ENCODE results near the gene CORT.

DNA sequence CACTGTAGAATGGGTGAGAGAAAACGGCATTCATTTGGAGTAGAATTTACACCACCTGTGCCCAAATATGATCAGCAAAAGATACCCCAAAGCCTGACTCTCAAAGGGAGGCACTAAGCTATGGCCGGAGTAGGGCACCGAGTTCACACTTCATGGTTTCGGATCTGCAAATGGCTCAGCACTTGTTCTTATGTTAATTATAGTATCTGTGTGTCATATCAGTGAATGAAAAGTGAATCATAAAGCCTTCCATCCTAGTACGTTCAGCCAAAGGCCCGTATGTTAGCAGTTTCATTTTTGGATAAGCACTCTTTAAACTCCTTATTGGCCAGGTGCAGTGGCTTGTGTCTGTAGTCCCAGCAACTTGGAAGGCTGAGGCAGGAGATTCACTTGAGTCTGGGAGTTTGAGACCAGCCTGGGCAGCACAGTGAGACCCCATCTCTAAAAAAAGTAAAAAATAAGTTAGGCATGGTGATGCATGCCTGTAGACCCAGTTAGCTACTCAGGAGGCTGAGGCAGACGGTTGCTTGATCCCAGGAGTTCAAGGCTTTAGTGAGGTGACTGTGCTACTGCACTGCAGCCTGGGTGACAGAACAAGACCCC is 4.9 kb upstream of the CORT start:
- TF ChIP-seq POLR2A (IDR thresholded peaks at IDR 0.05), result no peak
- TF ChIP-seq, protein P1, sequence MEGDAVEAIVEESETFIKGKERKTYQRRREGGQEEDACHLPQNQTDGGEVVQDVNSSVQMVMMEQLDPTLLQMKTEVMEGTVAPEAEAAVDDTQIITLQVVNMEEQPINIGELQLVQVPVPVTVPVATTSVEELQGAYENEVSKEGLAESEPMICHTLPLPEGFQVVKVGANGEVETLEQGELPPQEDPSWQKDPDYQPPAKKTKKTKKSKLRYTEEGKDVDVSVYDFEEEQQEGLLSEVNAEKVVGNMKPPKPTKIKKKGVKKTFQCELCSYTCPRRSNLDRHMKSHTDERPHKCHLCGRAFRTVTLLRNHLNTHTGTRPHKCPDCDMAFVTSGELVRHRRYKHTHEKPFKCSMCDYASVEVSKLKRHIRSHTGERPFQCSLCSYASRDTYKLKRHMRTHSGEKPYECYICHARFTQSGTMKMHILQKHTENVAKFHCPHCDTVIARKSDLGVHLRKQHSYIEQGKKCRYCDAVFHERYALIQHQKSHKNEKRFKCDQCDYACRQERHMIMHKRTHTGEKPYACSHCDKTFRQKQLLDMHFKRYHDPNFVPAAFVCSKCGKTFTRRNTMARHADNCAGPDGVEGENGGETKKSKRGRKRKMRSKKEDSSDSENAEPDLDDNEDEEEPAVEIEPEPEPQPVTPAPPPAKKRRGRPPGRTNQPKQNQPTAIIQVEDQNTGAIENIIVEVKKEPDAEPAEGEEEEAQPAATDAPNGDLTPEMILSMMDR (IDR thresholded peaks at IDR 0.05), result no peak
